SK-N-SH treated with all-trans-retinoic acid at 6 μM for 48 hours (cell line): ENCODE measurements around the gene ASTN1.

ENCODE experiments used
- CREB5 ChIP-seq: fragments of 250-450 bp; sonication (Bioruptor Pico); IDR thresholded peaks from 2 replicates; pipeline ENCODE4 v1.5.1; 2020; ENCODE audit warnings: low read depth, mild to moderate bottlenecking, moderate library complexity
- PATZ1 ChIP-seq: fragments of 250-450 bp; sonication (Bioruptor Pico); IDR thresholded peaks from 2 replicates; pipeline ENCODE4 v1.8.0; 2020; ENCODE audit warnings: mild to moderate bottlenecking, moderate library complexity, borderline replicate concordance
- TOX ChIP-seq: fragments of 250-450 bp; sonication (Bioruptor Pico); IDR thresholded peaks from 2 replicates; pipeline ENCODE4 v1.8.0; 2021; ENCODE audit warnings: mild to moderate bottlenecking, moderate library complexity, borderline replicate concordance
- TSHZ2 ChIP-seq: fragments of 250-450 bp; sonication (Bioruptor Pico); IDR thresholded peaks from 2 replicates; pipeline ENCODE4 v1.5.0; 2020; ENCODE audit warnings: mild to moderate bottlenecking, moderate library complexity
- ZFP3 ChIP-seq: fragments of 250-450 bp; sonication (Bioruptor Pico); IDR thresholded peaks from 2 replicates; pipeline ENCODE4 v1.5.0; 2020; ENCODE audit warnings: mild to moderate bottlenecking, moderate library complexity
- ZNF565 ChIP-seq: fragments of 450-650 bp; formaldehyde crosslinking; conservative IDR thresholded peaks from 2 replicates; pipeline ENCODE4 v1.5.0; 2020; ENCODE audit warnings: low read depth, mild to moderate bottlenecking, moderate library complexity
- ZNF70 ChIP-seq: fragments of 450-650 bp; formaldehyde crosslinking; IDR thresholded peaks from 2 replicates; pipeline ENCODE4 v1.5.0; 2020; ENCODE audit warnings: mild to moderate bottlenecking, moderate library complexity
- ZNF8 ChIP-seq: fragments of 450-650 bp; formaldehyde crosslinking; IDR thresholded peaks from 2 replicates; pipeline ENCODE4 v1.5.0; 2020; ENCODE audit warnings: mild to moderate bottlenecking, moderate library complexity

- TF ChIP-seq ZNF565, result no peak
- no peak for TF ChIP-seq CREB5 (CRISPR knock-in tag)
- no peak for TF ChIP-seq ZNF70
- no peak for TF ChIP-seq PATZ1
- no peak for TF ChIP-seq ZFP3 (CRISPR knock-in tag)
- TF ChIP-seq TSHZ2 (CRISPR knock-in tag), result no peak
- TF ChIP-seq ZNF8 (CRISPR knock-in tag), result no peak
- no peak for TF ChIP-seq TOX (CRISPR knock-in tag)
Measured at GRCh38 chr1:176884286-176884685, 280.2 kb downstream of the ASTN1 start.
